MM.1S (cell line): Measurements from ENCODE around the gene CCDC169.

Experiments used
- DNase-seq: peaks from one replicate; pipeline ENCODE4 v3.0.0-alpha.2; 2015
- H2AFZ ChIP-seq: fragments of 300-600 bp; sonication (generic); 2 replicates; pipeline ENCODE4 v1.6.0; 2016; ENCODE audit warnings: antibody characterized with exemption, low read length
- H3F3A ChIP-seq: fragments of 300-600 bp; sonication (generic); 2 replicates; pipeline ENCODE4 v1.6.1; 2016; ENCODE audit warnings: mild to moderate bottlenecking, antibody characterized with exemption, low read length, moderate library complexity, mixed read lengths; ENCODE audit not compliant: insufficient read depth
- H3K27ac ChIP-seq: fragments of 300-600 bp; sonication (generic); 2 replicates; pipeline ENCODE4 v1.5.1; 2016; ENCODE audit warnings: mild to moderate bottlenecking, low read length
- H3K27me3 ChIP-seq: fragments of 300-600 bp; sonication (generic); replicated peaks from 2 replicates; pipeline ENCODE4 v1.6.0; 2016; ENCODE audit warnings: low read length; ENCODE audit not compliant: insufficient read depth
- H3K36me3 ChIP-seq: fragments of 300-600 bp; sonication (generic); replicated peaks from 2 replicates; pipeline ENCODE4 v1.6.1; 2016; ENCODE audit warnings: mild to moderate bottlenecking, low read length, mixed read lengths; ENCODE audit not compliant: insufficient read depth
- H3K4me1 ChIP-seq: fragments of 300-600 bp; sonication (generic); 2 replicates; pipeline ENCODE4 v1.6.1; 2016; ENCODE audit warnings: low read length, mixed read lengths
- H3K4me2 ChIP-seq: fragments of 300-600 bp; sonication (generic); 2 replicates; pipeline ENCODE4 v1.6.0; 2016; ENCODE audit warnings: low read depth, low read length
- H3K4me3 ChIP-seq: fragments of 300-600 bp; sonication (generic); 2 replicates; pipeline ENCODE4 v1.5.1; 2016; ENCODE audit warnings: low read length, mixed read lengths
- H3K79me2 ChIP-seq: fragments of 300-600 bp; sonication (generic); 2 replicates; pipeline ENCODE4 v1.6.1; 2016; ENCODE audit warnings: mixed run types, low read length, mixed read lengths
- H3K9ac ChIP-seq: fragments of 300-600 bp; sonication (generic); 2 replicates; pipeline ENCODE4 v1.6.1; 2016; ENCODE audit warnings: low read length, mixed read lengths
- H3K9me2 ChIP-seq: fragments of 300-600 bp; sonication (generic); replicated peaks from 2 replicates; pipeline ENCODE4 v1.6.1; 2016; ENCODE audit warnings: mild to moderate bottlenecking, low read length, mixed read lengths; ENCODE audit not compliant: insufficient read depth
- H3K9me3 ChIP-seq: fragments of 300-600 bp; sonication (generic); replicated peaks from 2 replicates; pipeline ENCODE4 v1.6.1; 2016; ENCODE audit warnings: mild to moderate bottlenecking, low read length, mixed read lengths; ENCODE audit not compliant: insufficient read depth
- H4K20me1 ChIP-seq: fragments of 300-600 bp; sonication (generic); 2 replicates; pipeline ENCODE4 v1.6.1; 2016; ENCODE audit warnings: mild to moderate bottlenecking, low read length, moderate library complexity, mixed read lengths; ENCODE audit not compliant: insufficient read depth
- CTCF ChIP-seq: fragments of 300-600 bp; sonication (generic); IDR thresholded peaks from 2 replicates; pipeline ENCODE4 v1.5.1; 2016; ENCODE audit warnings: antibody characterized with exemption, low read length, mixed read lengths
- EZH2 ChIP-seq: fragments of 300-600 bp; sonication (generic); optimal IDR thresholded peaks from 2 replicates; pipeline ENCODE3; 2017; ENCODE audit warnings: low read depth, mild to moderate bottlenecking, antibody characterized with exemption, low read length, mixed read lengths
- EZH2phosphoT487 ChIP-seq: fragments of 300-600 bp; sonication (generic); IDR thresholded peaks from 2 replicates; pipeline ENCODE4 v1.6.1; 2018; ENCODE audit warnings: antibody characterized with exemption, low read length

CCDC169 gene

DNA sequence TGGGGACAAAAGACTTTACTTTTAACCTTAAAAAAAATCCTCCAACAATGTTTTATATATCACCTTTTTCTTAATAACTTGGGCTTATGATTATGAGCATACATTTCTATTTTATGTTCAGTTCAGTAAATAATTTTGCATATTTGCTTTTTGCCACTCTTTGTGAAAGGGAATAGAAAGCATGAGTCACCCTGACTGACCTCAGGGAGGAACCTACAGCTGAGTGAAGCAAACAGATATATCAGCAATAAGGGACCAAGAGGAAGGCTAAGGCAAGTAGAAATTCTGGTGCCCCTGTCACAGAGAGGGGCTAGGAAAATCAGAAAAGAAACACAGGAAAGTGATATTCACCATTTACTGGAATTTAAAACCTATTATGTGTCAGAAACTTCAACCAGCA, 46.1 kb downstream of the CCDC169 start:
- H4K20me1 ChIP-seq: no peaks in the 10 kb centered on the region
- peaks cover 16% of the 10 kb centered on the region; the same call in 1 of the 2 replicates for H3K4me1 ChIP-seq
- H3K27me3 ChIP-seq: no peaks in the 10 kb centered on the region
- no peak overlapping the region for H2AFZ ChIP-seq
- H3K9me2 ChIP-seq: no peaks in the 10 kb centered on the region
- no peaks in the 10 kb centered on the region for H3K79me2 ChIP-seq
- no peaks in the 10 kb centered on the region for H3K9me3 ChIP-seq
- no peak overlapping the region for H3K27ac ChIP-seq
- H3K4me2 ChIP-seq: no peak overlapping the region
- DNase-seq: peak; percentile 30
- TF ChIP-seq EZH2 (no peak), EZH2phosphoT487 (no peak), CTCF (no peak)
- H3K9ac ChIP-seq: no peak overlapping the region
- H3K4me3 ChIP-seq: no peak overlapping the region
- H3K36me3 ChIP-seq: no peaks in the 10 kb centered on the region
- no peaks in the 10 kb centered on the region for H3F3A ChIP-seq

- DNase-seq: no peak
- Histone ChIP-seq H4K20me1 (no peaks in the 10 kb centered on the region), H2AFZ (no peak overlapping the region), H3K9me2 (no peaks in the 10 kb centered on the region), H3K36me3 (no peaks in the 10 kb centered on the region), H3K9ac (no peak overlapping the region), H3K79me2 (no peaks in the 10 kb centered on the region), H3K27ac (no peak overlapping the region), H3K4me1 (peaks cover 16% of the 10 kb centered on the region; the same call in 1 of the 2 replicates), H3K27me3 (no peaks in the 10 kb centered on the region), H3K4me3 (no peak overlapping the region), H3K4me2 (no peak overlapping the region), H3K9me3 (no peaks in the 10 kb centered on the region), H3F3A (no peaks in the 10 kb centered on the region)
- TF ChIP-seq CTCF (no peak), EZH2phosphoT487 (no peak), EZH2 (no peak)
Measured at GRCh38 chr13:36251017-36251416, 46.6 kb downstream of the CCDC169 start.

DNA sequence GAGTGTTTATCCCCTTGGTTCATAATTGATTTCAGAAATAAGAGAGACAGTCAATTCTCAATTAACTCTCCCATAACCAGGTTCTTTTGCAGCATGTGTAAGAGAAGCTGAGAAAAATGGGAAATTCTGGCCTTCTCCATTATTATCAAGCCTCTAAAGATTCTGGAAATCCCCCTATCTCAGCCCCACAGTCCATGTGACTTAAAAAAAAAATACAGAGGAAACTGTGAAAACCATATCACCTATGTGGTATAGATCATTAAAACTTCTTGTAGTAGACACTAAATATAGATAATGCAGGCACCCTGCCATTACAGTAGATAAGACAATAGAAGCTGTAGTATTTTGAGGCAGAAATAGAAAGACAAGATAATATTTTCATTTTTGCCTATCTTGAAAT, 48.9 kb downstream of the CCDC169 start:
- Histone ChIP-seq H3K9me3 (no peaks in the 10 kb centered on the region), H3K4me1 (peaks cover 16% of the 10 kb centered on the region; the same call in 1 of the 2 replicates), H3K36me3 (no peaks in the 10 kb centered on the region), H3K4me3 (no peak overlapping the region), H4K20me1 (no peaks in the 10 kb centered on the region), H3K9me2 (no peaks in the 10 kb centered on the region), H3K9ac (no peak overlapping the region), H3F3A (no peaks in the 10 kb centered on the region), H3K4me2 (no peak overlapping the region), H2AFZ (no peak overlapping the region), H3K27ac (no peak overlapping the region), H3K79me2 (no peaks in the 10 kb centered on the region), H3K27me3 (no peaks in the 10 kb centered on the region)
- DNase-seq: no peak
- TF ChIP-seq EZH2phosphoT487: no peak
- no peak for TF ChIP-seq EZH2
- no peak for TF ChIP-seq CTCF
